HepG2 (cell line): ENCODE results near the gene GRB10. TPM values are rescaled to one million over a fixed set of nuclear protein-coding genes. Genes with fewer than 3 reads are reported as not detected.
A peak's percentile ranks its signal among the peaks of the same experiment; 100 is the strongest.

Source experiments
- AHR ChIP-seq: IDR thresholded peaks from 2 replicates; pipeline ENCODE4 v1.6.1; 2018; ENCODE audit warnings: missing genetic modification reagents, missing compliant biosample characterization
- CEBPZ ChIP-seq: IDR thresholded peaks from 2 replicates; pipeline ENCODE4 v1.6.1; 2012; ENCODE audit warnings: low read length, improper control_type of control experiment
- DR1 ChIP-seq: sonication (generic); formaldehyde crosslinking; IDR thresholded peaks from 2 replicates; pipeline ENCODE4 v1.8.0; 2021; ENCODE audit warnings: mild to moderate bottlenecking, missing genetic modification reagents, inconsistent platforms
- ELF3 ChIP-seq: IDR thresholded peaks from 2 replicates; pipeline ENCODE4 v1.6.1; 2016; ENCODE audit warnings: missing genetic modification reagents, missing compliant biosample characterization
- FOSL1 ChIP-seq: sonication (generic); formaldehyde crosslinking; IDR thresholded peaks from 2 replicates; pipeline ENCODE4 v1.9.0; 2021; ENCODE audit warnings: missing genetic modification reagents, borderline replicate concordance
- MATR3 ChIP-seq: sonication (generic); formaldehyde crosslinking; IDR thresholded peaks from 2 replicates; pipeline ENCODE4 v1.4.0; 2020; ENCODE audit warnings: missing genetic modification reagents
- MEIS2 ChIP-seq: sonication (generic); formaldehyde crosslinking; IDR thresholded peaks from 2 replicates; pipeline ENCODE4 v1.9.0; 2021; ENCODE audit warnings: mild to moderate bottlenecking, missing genetic modification reagents
- MXD1 ChIP-seq: sonication (generic); formaldehyde crosslinking; IDR thresholded peaks from 2 replicates; pipeline ENCODE4 v1.4.0; 2020; ENCODE audit warnings: mild to moderate bottlenecking, missing genetic modification reagents
- NR3C1 ChIP-seq: sonication (generic); formaldehyde crosslinking; IDR thresholded peaks from 2 replicates; pipeline ENCODE4 v1.4.0; 2020; ENCODE audit warnings: missing genetic modification reagents
- PLRG1 ChIP-seq: fragments of 450-650 bp; conservative IDR thresholded peaks from 2 replicates; pipeline ENCODE4 v1.6.1; 2016
- SOX5 ChIP-seq: IDR thresholded peaks from 2 replicates; pipeline ENCODE4 v1.6.1; 2016; ENCODE audit warnings: borderline replicate concordance
- STAG1 ChIP-seq: sonication (generic); formaldehyde crosslinking; IDR thresholded peaks from 2 replicates; pipeline ENCODE4 v1.4.0; 2020; ENCODE audit warnings: missing genetic modification reagents
- ZBTB10 ChIP-seq: sonication (generic); formaldehyde crosslinking; IDR thresholded peaks from 2 replicates; pipeline ENCODE4 v1.4.0; 2020; ENCODE audit warnings: missing genetic modification reagents, borderline replicate concordance
- ZEB1 ChIP-seq: IDR thresholded peaks from 2 replicates; pipeline ENCODE4 v1.6.1; 2012; ENCODE audit warnings: mild to moderate bottlenecking, low read depth, inconsistent platforms; ENCODE audit not compliant: insufficient replicate concordance
- ZNF124 ChIP-seq: sonication (generic); formaldehyde crosslinking; IDR thresholded peaks from 2 replicates; pipeline ENCODE4 v1.4.0; 2020; ENCODE audit warnings: missing genetic modification reagents
- ZNF234 ChIP-seq: sonication (generic); formaldehyde crosslinking; conservative IDR thresholded peaks from 2 replicates; pipeline ENCODE4 v1.5.1; 2020; ENCODE audit warnings: mild to moderate bottlenecking, missing genetic modification reagents
- ZNF510 ChIP-seq: sonication (generic); formaldehyde crosslinking; IDR thresholded peaks from 2 replicates; pipeline ENCODE4 v1.4.0; 2020; ENCODE audit warnings: low read depth, mild to moderate bottlenecking, missing genetic modification reagents
- ZNF746 ChIP-seq: sonication (generic); formaldehyde crosslinking; IDR thresholded peaks from 2 replicates; pipeline ENCODE4 v1.8.0; 2022; ENCODE audit warnings: mild to moderate bottlenecking, missing genetic modification reagents
- ZSCAN25 ChIP-seq: sonication (generic); formaldehyde crosslinking; IDR thresholded peaks from 2 replicates; pipeline ENCODE4 v1.8.0; 2022; ENCODE audit warnings: mild to moderate bottlenecking, missing genetic modification reagents
- polyA plus RNA-seq, 8 experiments: library from polyadenylated mRNA; depleted of rRNA in 3 of 8; stranded (reverse) in 7 of 8; unstranded in 1 of 8; fragments of >200 nt; fragmentation: Illumina TruSeq in 4 of 8; extraction: Trizol in 4 of 8; gene quantifications; 2 replicates each; pipeline versions ENCODE4 v1.2.1 to v1.2.3, GENCODE V29; 2011 to 2016; ENCODE audit warnings: low read depth in 4 of 8, missing spikeins in 1 of 8, mixed read lengths in 1 of 8; ENCODE audit not compliant: insufficient read depth in 1 of 8
- total RNA-seq, 5 experiments: library from RNA; depleted of rRNA; stranded (reverse); fragments of >200 nt; fragmentation: Illumina TruSeq; extraction: Trizol; gene quantifications; 2 replicates each; pipeline ENCODE4 v1.2.3, GENCODE V29; 2016; ENCODE audit warnings: low read depth in 1 of 5
- TF ChIP-seq, protein P1 (sequence below): sonication (generic); formaldehyde crosslinking; IDR thresholded peaks from 2 replicates; pipeline ENCODE4 v1.4.0; 2020; ENCODE audit warnings: mild to moderate bottlenecking, missing genetic modification reagents
- TF ChIP-seq, protein P2 (sequence below): sonication (generic); formaldehyde crosslinking; IDR thresholded peaks from 2 replicates; pipeline ENCODE4 v1.4.0; 2020; ENCODE audit warnings: missing genetic modification reagents, borderline replicate concordance

GRB10 gene
- total and polyA plus RNA-seq, 2 of the 13 experiments (the other 11 are each of a cell fraction or from before 2014, with no cell fraction given): 4.0 to 6.8 TPM

- TF ChIP-seq FOSL1 (CRISPR knock-in tag): no peak
- no peak for TF ChIP-seq AHR (CRISPR knock-in tag)
- no peak for TF ChIP-seq DR1 (CRISPR knock-in tag)
- 0 out of 2 replicates have a peak, but pooled peaks have one; percentile 62 for TF ChIP-seq MEIS2
- no peak for TF ChIP-seq CEBPZ
- TF ChIP-seq PLRG1: no peak
- no peak for TF ChIP-seq NR3C1
- TF ChIP-seq, protein P1, sequence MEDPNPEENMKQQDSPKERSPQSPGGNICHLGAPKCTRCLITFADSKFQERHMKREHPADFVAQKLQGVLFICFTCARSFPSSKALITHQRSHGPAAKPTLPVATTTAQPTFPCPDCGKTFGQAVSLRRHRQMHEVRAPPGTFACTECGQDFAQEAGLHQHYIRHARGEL (CRISPR knock-in tag): no peak
- TF ChIP-seq MXD1: no peak
- no peak for TF ChIP-seq ZEB1
- TF ChIP-seq ZBTB10 (CRISPR knock-in tag): no peak
- no peak for TF ChIP-seq MATR3 (CRISPR knock-in tag)
- TF ChIP-seq ZSCAN25 (CRISPR knock-in tag): no peak
- TF ChIP-seq STAG1 (CRISPR knock-in tag): no peak
- TF ChIP-seq ZNF746: peak; percentile 32; the same call in 1 of the 2 replicates
- TF ChIP-seq, protein P2, sequence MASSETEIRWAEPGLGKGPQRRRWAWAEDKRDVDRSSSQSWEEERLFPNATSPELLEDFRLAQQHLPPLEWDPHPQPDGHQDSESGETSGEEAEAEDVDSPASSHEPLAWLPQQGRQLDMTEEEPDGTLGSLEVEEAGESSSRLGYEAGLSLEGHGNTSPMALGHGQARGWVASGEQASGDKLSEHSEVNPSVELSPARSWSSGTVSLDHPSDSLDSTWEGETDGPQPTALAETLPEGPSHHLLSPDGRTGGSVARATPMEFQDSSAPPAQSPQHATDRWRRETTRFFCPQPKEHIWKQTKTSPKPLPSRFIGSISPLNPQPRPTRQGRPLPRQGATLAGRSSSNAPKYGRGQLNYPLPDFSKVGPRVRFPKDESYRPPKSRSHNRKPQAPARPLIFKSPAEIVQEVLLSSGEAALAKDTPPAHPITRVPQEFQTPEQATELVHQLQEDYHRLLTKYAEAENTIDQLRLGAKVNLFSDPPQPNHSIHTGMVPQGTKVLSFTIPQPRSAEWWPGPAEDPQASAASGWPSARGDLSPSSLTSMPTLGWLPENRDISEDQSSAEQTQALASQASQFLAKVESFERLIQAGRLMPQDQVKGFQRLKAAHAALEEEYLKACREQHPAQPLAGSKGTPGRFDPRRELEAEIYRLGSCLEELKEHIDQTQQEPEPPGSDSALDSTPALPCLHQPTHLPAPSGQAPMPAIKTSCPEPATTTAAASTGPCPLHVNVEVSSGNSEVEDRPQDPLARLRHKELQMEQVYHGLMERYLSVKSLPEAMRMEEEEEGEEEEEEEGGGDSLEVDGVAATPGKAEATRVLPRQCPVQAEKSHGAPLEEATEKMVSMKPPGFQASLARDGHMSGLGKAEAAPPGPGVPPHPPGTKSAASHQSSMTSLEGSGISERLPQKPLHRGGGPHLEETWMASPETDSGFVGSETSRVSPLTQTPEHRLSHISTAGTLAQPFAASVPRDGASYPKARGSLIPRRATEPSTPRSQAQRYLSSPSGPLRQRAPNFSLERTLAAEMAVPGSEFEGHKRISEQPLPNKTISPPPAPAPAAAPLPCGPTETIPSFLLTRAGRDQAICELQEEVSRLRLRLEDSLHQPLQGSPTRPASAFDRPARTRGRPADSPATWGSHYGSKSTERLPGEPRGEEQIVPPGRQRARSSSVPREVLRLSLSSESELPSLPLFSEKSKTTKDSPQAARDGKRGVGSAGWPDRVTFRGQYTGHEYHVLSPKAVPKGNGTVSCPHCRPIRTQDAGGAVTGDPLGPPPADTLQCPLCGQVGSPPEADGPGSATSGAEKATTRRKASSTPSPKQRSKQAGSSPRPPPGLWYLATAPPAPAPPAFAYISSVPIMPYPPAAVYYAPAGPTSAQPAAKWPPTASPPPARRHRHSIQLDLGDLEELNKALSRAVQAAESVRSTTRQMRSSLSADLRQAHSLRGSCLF: no peak
- peak; percentile 57 for TF ChIP-seq ELF3
- TF ChIP-seq ZNF510 (CRISPR knock-in tag): no peak
- TF ChIP-seq ZNF234 (CRISPR knock-in tag): no peak
- no peak for TF ChIP-seq ZNF124
- no peak for TF ChIP-seq SOX5 (CRISPR knock-in tag)
These were observed 229.8 kb downstream of the GRB10 start (continued) for GRCh38 chr7:50552921-50553320.
